ENCODE measurements around the gene WDR45B. TPM values are rescaled to one million over a fixed set of nuclear protein-coding genes. Genes with fewer than 3 reads are reported as not detected.

Gene WDR45B
- total and polyA plus RNA-seq, 2 donors (not counting 3 experiments of a cell fraction or from before 2014, with no cell fraction given) = 62.0 to 76.7 TPM

DNA sequence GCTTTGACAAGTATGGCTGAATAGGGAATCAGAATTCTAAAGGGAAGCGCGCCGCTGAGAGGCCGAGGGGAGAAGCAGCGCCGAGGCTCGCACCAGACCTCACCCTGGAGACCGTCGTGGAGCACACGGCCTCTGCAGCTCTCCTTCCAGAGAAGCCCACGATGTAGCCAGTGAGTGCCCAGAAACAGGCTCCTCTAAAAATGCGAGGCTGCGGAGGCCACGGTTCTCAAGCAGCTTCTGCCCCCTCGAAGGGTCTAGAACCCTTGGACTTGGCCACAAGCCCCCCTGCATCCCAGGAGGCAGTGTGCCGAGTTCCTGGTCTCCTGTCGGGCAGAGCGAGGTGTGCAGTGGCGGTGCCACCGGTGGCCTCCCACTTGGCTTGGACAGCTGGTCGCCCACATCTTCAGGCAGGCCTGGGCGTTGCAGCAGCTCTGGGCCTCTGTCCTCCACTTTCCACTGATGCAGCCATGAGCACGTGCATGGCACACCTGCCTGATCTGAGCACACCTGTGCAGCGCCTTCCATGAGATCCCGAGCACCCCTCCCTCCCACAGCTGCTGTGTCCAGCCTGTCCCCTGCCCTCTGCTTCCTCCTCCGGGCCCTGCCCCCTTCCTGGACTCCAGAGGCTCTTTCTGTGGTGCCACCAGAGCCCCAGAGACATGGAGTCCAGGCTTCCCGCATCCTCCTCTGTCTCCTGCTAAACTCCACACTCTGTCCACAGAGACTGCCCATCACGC, 18.9 kb upstream of the WDR45B start:
- Histone ChIP-seq H3K4me1 (ENCODE audit: control insufficient read depth, extremely low read depth, insufficient read depth, low read length) (no peaks in the 10 kb centered on the region), H3K4me2 (ENCODE audit: insufficient read depth, low read length) (no peak overlapping the region), H3K27ac (ENCODE audit: insufficient read depth, low read depth, low read length) (no peak overlapping the region), H3K9ac (replicated peaks; ENCODE audit: extremely low read depth, insufficient read depth, low read length) (no peak overlapping the region), H3K4me3 (replicated peaks in 1 of 3; ENCODE audit: insufficient read depth in 1 of 3, low read depth in 1 of 3, low read length in 3 of 3) (no peak overlapping the region), H3K79me2 (ENCODE audit: control insufficient read depth, insufficient read depth, low read length) (no peaks in the 10 kb centered on the region), H3K9me1 (replicated peaks; ENCODE audit: control insufficient read depth, extremely low read depth, insufficient read depth, low read length) (no peaks in the 10 kb centered on the region), H4K20me1 (replicated peaks; ENCODE audit: control insufficient read depth, extremely low read depth, insufficient read depth, low read length) (no peaks in the 10 kb centered on the region), H3K9me3 (replicated peaks; ENCODE audit: control insufficient read depth, insufficient read depth, low read length) (no peaks in the 10 kb centered on the region), H3K36me3 (ENCODE audit: control insufficient read depth in 2 of 2, extremely low read depth in 1 of 2, insufficient read depth in 2 of 2, low read length in 2 of 2) (no peaks in the 10 kb centered on the region), H3K27me3 (ENCODE audit: control insufficient read depth in 2 of 2, insufficient read depth in 2 of 2, low read length in 2 of 2) (no peaks in the 10 kb centered on the region), H2AFZ (ENCODE audit: low read depth, low read length) (no peak overlapping the region)
- ChIA-PET CTCF (interaction anchor here (0.6 to 1.5 kb wide), 2 partner anchors 106 to 114 kb away, joined by 3 read pairs; no protein-coding TSS in a partner anchor), POLR2A (no interaction called here)
- intact Hi-C loops (cut with micrococcal nuclease) (no loop called here), dilution Hi-C loops (cut with MboI; ENCODE audit: extremely low pct_ligation_motif_present, low sequenced_read_pairs) (no loop called here)
- FAIRE-seq (no peak), DNase-seq (ENCODE audit: low read depth, low spot score) (no peak)
- TF ChIP-seq FOS (IDR thresholded peaks at IDR 0.05; ENCODE audit: borderline replicate concordance, insufficient read depth, low read length) (no peak), JUN (IDR thresholded peaks at IDR 0.05; ENCODE audit: borderline replicate concordance, insufficient read depth, insufficient read length, low read depth) (no peak), MYC (IDR thresholded peaks at IDR 0.05; ENCODE audit: low read depth, low read length) (no peak), POLR2AphosphoS5 (IDR thresholded peaks at IDR 0.05; ENCODE audit: insufficient read depth, low read depth, low read length) (no peak), GATA2 (IDR thresholded peaks at IDR 0.05; ENCODE audit: insufficient read depth, insufficient read length, low read depth, low read length) (no peak), EZH2 (IDR thresholded peaks at IDR 0.05; ENCODE audit: borderline replicate concordance, low read depth, low read length, severe bottlenecking) (no peak), POLR2A (IDR thresholded peaks at IDR 0.05; ENCODE audit: low read depth, low read length) (no peak)
- TF ChIP-seq, protein P1, sequence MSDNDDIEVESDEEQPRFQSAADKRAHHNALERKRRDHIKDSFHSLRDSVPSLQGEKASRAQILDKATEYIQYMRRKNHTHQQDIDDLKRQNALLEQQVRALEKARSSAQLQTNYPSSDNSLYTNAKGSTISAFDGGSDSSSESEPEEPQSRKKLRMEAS (IDR thresholded peaks at IDR 0.05; ENCODE audit: insufficient read depth, insufficient read length) = no peak
- TF ChIP-seq, protein P2, sequence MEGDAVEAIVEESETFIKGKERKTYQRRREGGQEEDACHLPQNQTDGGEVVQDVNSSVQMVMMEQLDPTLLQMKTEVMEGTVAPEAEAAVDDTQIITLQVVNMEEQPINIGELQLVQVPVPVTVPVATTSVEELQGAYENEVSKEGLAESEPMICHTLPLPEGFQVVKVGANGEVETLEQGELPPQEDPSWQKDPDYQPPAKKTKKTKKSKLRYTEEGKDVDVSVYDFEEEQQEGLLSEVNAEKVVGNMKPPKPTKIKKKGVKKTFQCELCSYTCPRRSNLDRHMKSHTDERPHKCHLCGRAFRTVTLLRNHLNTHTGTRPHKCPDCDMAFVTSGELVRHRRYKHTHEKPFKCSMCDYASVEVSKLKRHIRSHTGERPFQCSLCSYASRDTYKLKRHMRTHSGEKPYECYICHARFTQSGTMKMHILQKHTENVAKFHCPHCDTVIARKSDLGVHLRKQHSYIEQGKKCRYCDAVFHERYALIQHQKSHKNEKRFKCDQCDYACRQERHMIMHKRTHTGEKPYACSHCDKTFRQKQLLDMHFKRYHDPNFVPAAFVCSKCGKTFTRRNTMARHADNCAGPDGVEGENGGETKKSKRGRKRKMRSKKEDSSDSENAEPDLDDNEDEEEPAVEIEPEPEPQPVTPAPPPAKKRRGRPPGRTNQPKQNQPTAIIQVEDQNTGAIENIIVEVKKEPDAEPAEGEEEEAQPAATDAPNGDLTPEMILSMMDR (IDR thresholded peaks at IDR 0.05; ENCODE audit: extremely low read depth in 1 of 2, insufficient read depth in 1 of 2, low read depth in 1 of 2, low read length in 2 of 2) = no peak
- no TSS peak for BruUV-seq (replicated peaks)
